ENCODE measurements around the gene PCSK7.

GRCh38 chr11:117177534-117178209, 54.2 kb downstream of the PCSK7 start:
- TF ChIP-seq CTCF (IDR thresholded peaks at IDR 0.05) (no peak), EP300 (IDR thresholded peaks at IDR 0.05) (no peak), POLR2A (IDR thresholded peaks at IDR 0.05) (no peak), POLR2AphosphoS5 (IDR thresholded peaks at IDR 0.05) (no peak)
